MM.1S (cell line): ENCODE data around the gene BICDL2.

Experiments used
- DNase-seq: peaks from one replicate; pipeline ENCODE4 v3.0.0-alpha.2; 2015
- H2AFZ ChIP-seq: fragments of 300-600 bp; sonication (generic); 2 replicates; pipeline ENCODE4 v1.6.0; 2016; ENCODE audit warnings: antibody characterized with exemption, low read length
- H3F3A ChIP-seq: fragments of 300-600 bp; sonication (generic); 2 replicates; pipeline ENCODE4 v1.6.1; 2016; ENCODE audit warnings: mild to moderate bottlenecking, antibody characterized with exemption, low read length, moderate library complexity, mixed read lengths; ENCODE audit not compliant: insufficient read depth
- H3K27ac ChIP-seq: fragments of 300-600 bp; sonication (generic); 2 replicates; pipeline ENCODE4 v1.5.1; 2016; ENCODE audit warnings: mild to moderate bottlenecking, low read length
- H3K27me3 ChIP-seq: fragments of 300-600 bp; sonication (generic); replicated peaks from 2 replicates; pipeline ENCODE4 v1.6.0; 2016; ENCODE audit warnings: low read length; ENCODE audit not compliant: insufficient read depth
- H3K36me3 ChIP-seq: fragments of 300-600 bp; sonication (generic); replicated peaks from 2 replicates; pipeline ENCODE4 v1.6.1; 2016; ENCODE audit warnings: mild to moderate bottlenecking, low read length, mixed read lengths; ENCODE audit not compliant: insufficient read depth
- H3K4me1 ChIP-seq: fragments of 300-600 bp; sonication (generic); 2 replicates; pipeline ENCODE4 v1.6.1; 2016; ENCODE audit warnings: low read length, mixed read lengths
- H3K4me2 ChIP-seq: fragments of 300-600 bp; sonication (generic); 2 replicates; pipeline ENCODE4 v1.6.0; 2016; ENCODE audit warnings: low read depth, low read length
- H3K4me3 ChIP-seq: fragments of 300-600 bp; sonication (generic); 2 replicates; pipeline ENCODE4 v1.5.1; 2016; ENCODE audit warnings: low read length, mixed read lengths
- H3K79me2 ChIP-seq: fragments of 300-600 bp; sonication (generic); 2 replicates; pipeline ENCODE4 v1.6.1; 2016; ENCODE audit warnings: mixed run types, low read length, mixed read lengths
- H3K9ac ChIP-seq: fragments of 300-600 bp; sonication (generic); 2 replicates; pipeline ENCODE4 v1.6.1; 2016; ENCODE audit warnings: low read length, mixed read lengths
- H3K9me2 ChIP-seq: fragments of 300-600 bp; sonication (generic); replicated peaks from 2 replicates; pipeline ENCODE4 v1.6.1; 2016; ENCODE audit warnings: mild to moderate bottlenecking, low read length, mixed read lengths; ENCODE audit not compliant: insufficient read depth
- H3K9me3 ChIP-seq: fragments of 300-600 bp; sonication (generic); replicated peaks from 2 replicates; pipeline ENCODE4 v1.6.1; 2016; ENCODE audit warnings: mild to moderate bottlenecking, low read length, mixed read lengths; ENCODE audit not compliant: insufficient read depth
- H4K20me1 ChIP-seq: fragments of 300-600 bp; sonication (generic); 2 replicates; pipeline ENCODE4 v1.6.1; 2016; ENCODE audit warnings: mild to moderate bottlenecking, low read length, moderate library complexity, mixed read lengths; ENCODE audit not compliant: insufficient read depth
- CTCF ChIP-seq: fragments of 300-600 bp; sonication (generic); IDR thresholded peaks from 2 replicates; pipeline ENCODE4 v1.5.1; 2016; ENCODE audit warnings: antibody characterized with exemption, low read length, mixed read lengths
- EZH2 ChIP-seq: fragments of 300-600 bp; sonication (generic); optimal IDR thresholded peaks from 2 replicates; pipeline ENCODE3; 2017; ENCODE audit warnings: low read depth, mild to moderate bottlenecking, antibody characterized with exemption, low read length, mixed read lengths
- EZH2phosphoT487 ChIP-seq: fragments of 300-600 bp; sonication (generic); IDR thresholded peaks from 2 replicates; pipeline ENCODE4 v1.6.1; 2018; ENCODE audit warnings: antibody characterized with exemption, low read length

BICDL2 gene

GRCh38 chr16:3027489-3027795 is 9.3 kb downstream of the BICDL2 start:
- no peak for DNase-seq
- no peaks in the 10 kb centered on the region for H3K9me3 ChIP-seq
- TF ChIP-seq EZH2, result no peak
- no peak for TF ChIP-seq EZH2phosphoT487
- TF ChIP-seq CTCF, result no peak
- H3K27me3 ChIP-seq, result peaks cover 45% of the 10 kb centered on the region
- H4K20me1 ChIP-seq, result no peaks in the 10 kb centered on the region
- peaks cover 4% of the 10 kb centered on the region for H3K4me1 ChIP-seq
- no peaks in the 10 kb centered on the region for H3K36me3 ChIP-seq
- H3K9ac ChIP-seq, result no peak overlapping the region
- H3K4me3 ChIP-seq, result no peak overlapping the region
- no peaks in the 10 kb centered on the region for H3K79me2 ChIP-seq
- H3K27ac ChIP-seq, result no peak overlapping the region
- H3K9me2 ChIP-seq, result no peaks in the 10 kb centered on the region
- no peak overlapping the region for H2AFZ ChIP-seq
- no peak overlapping the region for H3K4me2 ChIP-seq
- H3F3A ChIP-seq, result 0 out of 2 replicates have a peak, but pooled peaks cover 13% of the 10 kb centered on the region

- Histone ChIP-seq H2AFZ (no peak overlapping the region), H3K27me3 (peaks cover 39% of the 10 kb centered on the region), H3K9ac (no peak overlapping the region), H3K27ac (no peak overlapping the region), H3K4me1 (peaks cover 4% of the 10 kb centered on the region), H3K9me3 (no peaks in the 10 kb centered on the region), H3K4me3 (no peak overlapping the region), H4K20me1 (no peaks in the 10 kb centered on the region), H3K36me3 (no peaks in the 10 kb centered on the region), H3K79me2 (no peaks in the 10 kb centered on the region), H3F3A (0 out of 2 replicates have a peak, but pooled peaks cover 14% of the 10 kb centered on the region), H3K4me2 (no peak overlapping the region), H3K9me2 (no peaks in the 10 kb centered on the region)
- TF ChIP-seq CTCF (no peak), EZH2phosphoT487 (no peak), EZH2 (no peak)
- DNase-seq, result no peak
Observed at GRCh38 chr16:3026609-3027488, 9.9 kb downstream of the BICDL2 start.

GRCh38 chr16:3026003-3026378 is 10.8 kb downstream of the BICDL2 start:
- no peak for TF ChIP-seq EZH2phosphoT487
- no peak for TF ChIP-seq CTCF
- no peak for TF ChIP-seq EZH2
- Histone ChIP-seq H3K79me2 (no peaks in the 10 kb centered on the region), H3K9me2 (no peaks in the 10 kb centered on the region), H3K9ac (no peak overlapping the region), H4K20me1 (no peaks in the 10 kb centered on the region), H3K4me1 (peaks cover 4% of the 10 kb centered on the region), H3K4me2 (no peak overlapping the region), H3K9me3 (no peaks in the 10 kb centered on the region), H3K27ac (no peak overlapping the region), H3K36me3 (no peaks in the 10 kb centered on the region), H3F3A (0 out of 2 replicates have a peak, but pooled peaks cover 14% of the 10 kb centered on the region), H3K27me3 (peaks cover 31% of the 10 kb centered on the region), H2AFZ (no peak overlapping the region), H3K4me3 (no peak overlapping the region)
- DNase-seq, result no peak
